IPS-15b (cell line): Measurements from ENCODE around the gene CKAP2L.

ENCODE experiments used
- H3K27me3 ChIP-seq: one replicate; pipeline ENCODE4 v1.6.1; 2013; ENCODE audit warnings: low read length; ENCODE audit not compliant: control insufficient read depth, insufficient read depth
- H3K36me3 ChIP-seq: one replicate; pipeline ENCODE4 v1.6.1; 2013; ENCODE audit warnings: low read length; ENCODE audit not compliant: control insufficient read depth, insufficient read depth
- H3K4me1 ChIP-seq: one replicate; pipeline ENCODE4 v1.6.1; 2013; ENCODE audit warnings: mild to moderate bottlenecking, low read length; ENCODE audit not compliant: control insufficient read depth, insufficient read depth
- H3K4me3 ChIP-seq: one replicate; pipeline ENCODE4 v1.5.1; 2013; ENCODE audit warnings: low read depth, low read length
- H3K9ac ChIP-seq: one replicate; pipeline ENCODE4 v1.6.1; 2013; ENCODE audit warnings: low read depth, mild to moderate bottlenecking, low read length
- H3K9me3 ChIP-seq: one replicate; pipeline ENCODE4 v1.6.1; 2013; ENCODE audit warnings: mild to moderate bottlenecking, low read length; ENCODE audit not compliant: control insufficient read depth, insufficient read depth

CKAP2L gene

GRCh38 chr2:112772911-112773475, 8.6 kb upstream of the CKAP2L start:
- H3K4me3 ChIP-seq, result no peak overlapping the region
- H3K4me1 ChIP-seq, result no peaks in the 10 kb centered on the region
- no peaks in the 10 kb centered on the region for H3K9me3 ChIP-seq
- H3K27me3 ChIP-seq, result no peaks in the 10 kb centered on the region
- H3K9ac ChIP-seq, result no peak overlapping the region
- H3K36me3 ChIP-seq, result no peaks in the 10 kb centered on the region

GRCh38 chr2:112772322-112772721, 7.9 kb upstream of the CKAP2L start:
- no peaks in the 10 kb centered on the region for H3K36me3 ChIP-seq
- H3K9ac ChIP-seq, result no peak overlapping the region
- H3K9me3 ChIP-seq, result no peaks in the 10 kb centered on the region
- no peak overlapping the region for H3K4me3 ChIP-seq
- no peaks in the 10 kb centered on the region for H3K27me3 ChIP-seq
- no peaks in the 10 kb centered on the region for H3K4me1 ChIP-seq

- Histone ChIP-seq H3K27me3 (no peaks in the 10 kb centered on the region), H3K36me3 (peaks cover 3% of the 10 kb centered on the region), H3K4me3 (no peak overlapping the region), H3K9me3 (no peaks in the 10 kb centered on the region), H3K9ac (no peak overlapping the region), H3K4me1 (peaks cover 3% of the 10 kb centered on the region)
Observed at GRCh38 chr2:112768432-112768831, 4.0 kb upstream of the CKAP2L start.

- peaks cover 7% of the 10 kb centered on the region for H3K4me1 ChIP-seq
- H3K36me3 ChIP-seq, result peaks cover 3% of the 10 kb centered on the region
- no peak overlapping the region for H3K4me3 ChIP-seq
- no peaks in the 10 kb centered on the region for H3K27me3 ChIP-seq
- no peaks in the 10 kb centered on the region for H3K9me3 ChIP-seq
- no peak overlapping the region for H3K9ac ChIP-seq
Observed at GRCh38 chr2:112767693-112768330, 3.4 kb upstream of the CKAP2L start.

GRCh38 chr2:112765251-112765650, 842 bp upstream of the CKAP2L start:
- Histone ChIP-seq H3K27me3 (no peaks in the 10 kb centered on the region), H3K9me3 (no peaks in the 10 kb centered on the region), H3K4me1 (peaks cover 7% of the 10 kb centered on the region), H3K36me3 (peaks cover 3% of the 10 kb centered on the region), H3K4me3 (peak overlapping the region; percentile 73), H3K9ac (no peak overlapping the region)

GRCh38 chr2:112762276-112762675, 2.1 kb downstream of the CKAP2L start:
- Histone ChIP-seq H3K4me3 (no peak overlapping the region), H3K27me3 (no peaks in the 10 kb centered on the region), H3K36me3 (peaks cover 6% of the 10 kb centered on the region), H3K9me3 (no peaks in the 10 kb centered on the region), H3K4me1 (peaks cover 7% of the 10 kb centered on the region), H3K9ac (no peak overlapping the region)

GRCh38 chr2:112760149-112760548, 4.3 kb downstream of the CKAP2L start:
- H3K9me3 ChIP-seq, result no peaks in the 10 kb centered on the region
- H3K36me3 ChIP-seq, result peaks cover 12% of the 10 kb centered on the region
- no peak overlapping the region for H3K9ac ChIP-seq
- H3K27me3 ChIP-seq, result no peaks in the 10 kb centered on the region
- peaks cover 7% of the 10 kb centered on the region for H3K4me1 ChIP-seq
- H3K4me3 ChIP-seq, result no peak overlapping the region

- Histone ChIP-seq H3K4me1 (peaks cover 7% of the 10 kb centered on the region), H3K9me3 (no peaks in the 10 kb centered on the region), H3K4me3 (no peak overlapping the region), H3K9ac (no peak overlapping the region), H3K36me3 (peaks cover 12% of the 10 kb centered on the region), H3K27me3 (no peaks in the 10 kb centered on the region)
Observed at GRCh38 chr2:112758711-112759110, 5.7 kb downstream of the CKAP2L start.

GRCh38 chr2:112757265-112757664, 7.1 kb downstream of the CKAP2L start:
- no peak overlapping the region for H3K4me3 ChIP-seq
- no peak overlapping the region for H3K9ac ChIP-seq
- no peaks in the 10 kb centered on the region for H3K27me3 ChIP-seq
- H3K36me3 ChIP-seq, result peaks cover 16% of the 10 kb centered on the region
- H3K9me3 ChIP-seq, result no peaks in the 10 kb centered on the region
- H3K4me1 ChIP-seq, result no peaks in the 10 kb centered on the region

GRCh38 chr2:112756207-112756606, 8.2 kb downstream of the CKAP2L start:
- Histone ChIP-seq H3K9ac (no peak overlapping the region), H3K9me3 (no peaks in the 10 kb centered on the region), H3K36me3 (peaks cover 16% of the 10 kb centered on the region), H3K4me1 (no peaks in the 10 kb centered on the region), H3K27me3 (no peaks in the 10 kb centered on the region), H3K4me3 (no peak overlapping the region)

GRCh38 chr2:112755444-112755843, 9.0 kb downstream of the CKAP2L start:
- Histone ChIP-seq H3K4me1 (no peaks in the 10 kb centered on the region), H3K9me3 (no peaks in the 10 kb centered on the region), H3K9ac (no peak overlapping the region), H3K4me3 (no peak overlapping the region), H3K27me3 (no peaks in the 10 kb centered on the region), H3K36me3 (peaks cover 16% of the 10 kb centered on the region)

GRCh38 chr2:112754564-112754963, 9.8 kb downstream of the CKAP2L start:
- peaks cover 16% of the 10 kb centered on the region for H3K36me3 ChIP-seq

More at GRCh38 chr2:112754564-112754963, 9.8 kb downstream of the CKAP2L start:
- H3K9me3 ChIP-seq, result no peaks in the 10 kb centered on the region
- no peaks in the 10 kb centered on the region for H3K4me1 ChIP-seq
- no peaks in the 10 kb centered on the region for H3K27me3 ChIP-seq
- H3K9ac ChIP-seq, result no peak overlapping the region
- no peak overlapping the region for H3K4me3 ChIP-seq
